ENCODE measurements around the gene METTL13. TPM values are rescaled to one million over a fixed set of nuclear protein-coding genes. Genes with fewer than 3 reads are reported as not detected.

Gene METTL13
- total RNA-seq, 1 experiment from 2014 or later, result 26.5 TPM

GRCh38 chr1:171819946-171820345 lies 38.5 kb downstream of the METTL13 start:
- no peaks in the 10 kb centered on the region for H3K36me3 ChIP-seq
- H3K4me1 ChIP-seq (replicated peaks), result peaks cover 14% of the 10 kb centered on the region
- H3K27me3 ChIP-seq (replicated peaks), result no peaks in the 10 kb centered on the region
- no peak overlapping the region for H3K27ac ChIP-seq
- H3K4me3 ChIP-seq, result no peak overlapping the region
- no peak for DNase-seq (ENCODE audit: low read depth in 1 of 2, low spot score in 2 of 2)
- H3K9me3 ChIP-seq (replicated peaks), result no peaks in the 10 kb centered on the region; the same call in 1 of the 2 replicates

- Histone ChIP-seq H3K27me3 (replicated peaks) (no peaks in the 10 kb centered on the region), H3K27ac (no peak overlapping the region), H3K36me3 (no peaks in the 10 kb centered on the region), H3K4me1 (replicated peaks) (no peaks in the 10 kb centered on the region), H3K9me3 (replicated peaks) (no peaks in the 10 kb centered on the region; the same call in 1 of the 2 replicates), H3K4me3 (no peak overlapping the region)
- no peak for DNase-seq (ENCODE audit: low read depth in 1 of 2, low spot score in 2 of 2)
These were observed 45.5 kb downstream of the METTL13 start for GRCh38 chr1:171826973-171827372.

GRCh38 chr1:171828794-171829193 lies 47.3 kb downstream of the METTL13 start:
- no peaks in the 10 kb centered on the region for H3K27me3 ChIP-seq (replicated peaks)
- no peaks in the 10 kb centered on the region for H3K4me1 ChIP-seq (replicated peaks)
- DNase-seq (ENCODE audit: low read depth in 1 of 2, low spot score in 2 of 2), result no peak
- H3K27ac ChIP-seq, result no peak overlapping the region
- H3K4me3 ChIP-seq, result no peak overlapping the region
- no peaks in the 10 kb centered on the region for H3K36me3 ChIP-seq
- H3K9me3 ChIP-seq (replicated peaks), result no peaks in the 10 kb centered on the region; the same call in 1 of the 2 replicates

- DNase-seq (ENCODE audit: low read depth in 1 of 2, low spot score in 2 of 2), result no peak
- H3K9me3 ChIP-seq (replicated peaks), result no peaks in the 10 kb centered on the region
- no peak overlapping the region for H3K27ac ChIP-seq
- no peaks in the 10 kb centered on the region for H3K36me3 ChIP-seq
- no peaks in the 10 kb centered on the region for H3K4me1 ChIP-seq (replicated peaks)
- H3K27me3 ChIP-seq (replicated peaks), result no peaks in the 10 kb centered on the region
- H3K4me3 ChIP-seq, result no peak overlapping the region
These were observed 51.8 kb downstream of the METTL13 start for GRCh38 chr1:171833091-171833825.

- no peak for DNase-seq (ENCODE audit: low read depth in 1 of 2, low spot score in 2 of 2)
- Histone ChIP-seq H3K4me3 (no peak overlapping the region), H3K27me3 (replicated peaks) (no peaks in the 10 kb centered on the region), H3K9me3 (replicated peaks) (no peaks in the 10 kb centered on the region), H3K36me3 (no peaks in the 10 kb centered on the region), H3K4me1 (replicated peaks) (no peaks in the 10 kb centered on the region), H3K27ac (no peak overlapping the region)
These were observed 53.4 kb downstream of the METTL13 start for GRCh38 chr1:171834821-171835220.

GRCh38 chr1:171835891-171836290 lies 54.4 kb downstream of the METTL13 start:
- Histone ChIP-seq H3K4me3 (no peak overlapping the region), H3K36me3 (no peaks in the 10 kb centered on the region), H3K4me1 (replicated peaks) (peaks cover 2% of the 10 kb centered on the region), H3K9me3 (replicated peaks) (no peaks in the 10 kb centered on the region), H3K27me3 (replicated peaks) (no peaks in the 10 kb centered on the region; the same call in 1 of the 2 replicates), H3K27ac (no peak overlapping the region)
- DNase-seq (ENCODE audit: low read depth in 1 of 2, low spot score in 2 of 2), result no peak

GRCh38 chr1:171841050-171841910 lies 59.8 kb downstream of the METTL13 start, which contains the start of gene DNM3:
DNM3 (plus strand) TSS chr1:171841498; CDS start chr1:171841657, 159 bp downstream.
- H3K27me3 ChIP-seq (replicated peaks), result peaks cover 12% of the 10 kb centered on the region
- H3K36me3 ChIP-seq, result peaks cover 2% of the 10 kb centered on the region; the same call in 1 of the 2 replicates
- H3K27ac ChIP-seq, result no peak within 1 kb of the TSS
- peak; percentile 77 for DNase-seq (ENCODE audit: low read depth in 1 of 2, low spot score in 2 of 2)
- peak within 1 kb of the TSS; percentile 64 for H3K4me3 ChIP-seq
- H3K4me1 ChIP-seq (replicated peaks), result peaks cover 13% of the 10 kb centered on the region
- no peaks in the 10 kb centered on the region for H3K9me3 ChIP-seq (replicated peaks)

- Histone ChIP-seq H3K27ac (no peak overlapping the region), H3K4me1 (replicated peaks) (peaks cover 13% of the 10 kb centered on the region), H3K9me3 (replicated peaks) (no peaks in the 10 kb centered on the region), H3K4me3 (peak overlapping the region; percentile 64), H3K27me3 (replicated peaks) (peaks cover 12% of the 10 kb centered on the region), H3K36me3 (peaks cover 2% of the 10 kb centered on the region; the same call in 1 of the 2 replicates)
- DNase-seq (ENCODE audit: low read depth in 1 of 2, low spot score in 2 of 2), result peak in 1 of 2 experiments; percentile 15
These were observed 60.7 kb downstream of the METTL13 start for GRCh38 chr1:171841931-171842761.

- Histone ChIP-seq H3K4me3 (no peak overlapping the region), H3K27me3 (replicated peaks) (peaks cover 12% of the 10 kb centered on the region), H3K4me1 (replicated peaks) (peaks cover 13% of the 10 kb centered on the region), H3K9me3 (replicated peaks) (no peaks in the 10 kb centered on the region), H3K36me3 (peaks cover 2% of the 10 kb centered on the region; the same call in 1 of the 2 replicates), H3K27ac (no peak overlapping the region)
- no peak for DNase-seq (ENCODE audit: low read depth in 1 of 2, low spot score in 2 of 2)
These were observed 62.9 kb downstream of the METTL13 start for GRCh38 chr1:171844381-171844780.

- H3K27me3 ChIP-seq (replicated peaks), result peaks cover 12% of the 10 kb centered on the region; the same call in 1 of the 2 replicates
- DNase-seq (ENCODE audit: low read depth in 1 of 2, low spot score in 2 of 2), result no peak
- no peak overlapping the region for H3K4me3 ChIP-seq
- H3K9me3 ChIP-seq (replicated peaks), result no peaks in the 10 kb centered on the region
- H3K27ac ChIP-seq, result no peak overlapping the region
- peaks cover 2% of the 10 kb centered on the region; the same call in 1 of the 2 replicates for H3K36me3 ChIP-seq
- peaks cover 9% of the 10 kb centered on the region for H3K4me1 ChIP-seq (replicated peaks)
These were observed 64.5 kb downstream of the METTL13 start for GRCh38 chr1:171845998-171846397.

Other genes starting within 250 kb of the METTL13 start
- gene MYOCOS, start 159.4 kb upstream of the METTL13 start, total RNA-seq (2014; rRNA removed; shearing (Covaris generic)), result not detected in 2 replicates
- 1.4 TPM in 1 of 2 replicates, not detected in the other for gene MYOC, start 129.0 kb upstream of the METTL13 start, total RNA-seq (2014; rRNA removed; shearing (Covaris generic))
- 4.2 and 8.5 TPM in 2 replicates for gene VAMP4, start 39.6 kb upstream of the METTL13 start, total RNA-seq (2014; rRNA removed; shearing (Covaris generic))
- gene DNM3, start 59.8 kb downstream of the METTL13 start, total RNA-seq (2014; rRNA removed; shearing (Covaris generic)), result 1.3 and 1.7 TPM in 2 replicates